ENCODE results near the gene HTR3E. TPM values are rescaled to one million over a fixed set of nuclear protein-coding genes. Genes with fewer than 3 reads are reported as not detected.
"Not testable (repeated sequence)": the region's sequence is repeated elsewhere in the genome, so short reads cannot be mapped to it uniquely, and the experiment has no call there.

Gene HTR3E
- total and polyA plus RNA-seq, 2 experiments from 2014 or later: not detected

GRCh38 chr3:184145111-184145524 lies 48.3 kb downstream of the HTR3E start:
- in situ Hi-C loops (cut with MboI): no loop called here
- Histone ChIP-seq H3K9ac (no peak overlapping the region), H3K4me1 (ENCODE audit: insufficient read depth) (no peaks in the 10 kb centered on the region), H3K27ac (no peak overlapping the region), H3K36me3 (ENCODE audit: low read depth) (peaks cover 24% of the 10 kb centered on the region; the same call in 1 of the 2 replicates), H2AFZ (no peak overlapping the region), H3K79me2 (ENCODE audit: insufficient read depth) (peaks cover 17% of the 10 kb centered on the region), H4K20me1 (ENCODE audit: insufficient read depth) (no peaks in the 10 kb centered on the region), H3K4me2 (ENCODE audit: unreplicated experiment) (no peak overlapping the region), H3K9me2 (ENCODE audit: insufficient read depth) (no peaks in the 10 kb centered on the region), H3K4me3 (no peak overlapping the region), H3K27me3 (replicated peaks; ENCODE audit: insufficient read depth) (no peaks in the 10 kb centered on the region), H3F3A (ENCODE audit: insufficient read depth) (no peaks in the 10 kb centered on the region), H3K9me3 (ENCODE audit: low read depth) (no peaks in the 10 kb centered on the region)
- no peak for TF ChIP-seq EZH2phosphoT487 (IDR thresholded peaks at IDR 0.05; ENCODE audit: insufficient read depth, low read depth)
- no peak for TF ChIP-seq EZH2 (IDR thresholded peaks at IDR 0.05; ENCODE audit: insufficient read depth, poor library complexity, severe bottlenecking)
- 52 to 62% methylated on average over 4 of the region's 4 CpGs for WGBS, 2 experiments (ENCODE audit: low coverage in 1 of 2, low lambda C conversion rate in 2 of 2, missing lambda C conversion rate in 2 of 2)
- peak; percentile 39 for DNase-seq

- in situ Hi-C loops (cut with MboI): no loop called here
- WGBS, 2 experiments (ENCODE audit: low coverage in 1 of 2, low lambda C conversion rate in 2 of 2, missing lambda C conversion rate in 2 of 2): 84% methylated on average over 8 of the region's 8 CpGs
- Histone ChIP-seq H3K27ac (no peak overlapping the region), H2AFZ (no peak overlapping the region), H3K4me3 (no peak overlapping the region), H3K4me1 (ENCODE audit: insufficient read depth) (no peaks in the 10 kb centered on the region), H3F3A (ENCODE audit: insufficient read depth) (no peaks in the 10 kb centered on the region), H3K79me2 (ENCODE audit: insufficient read depth) (peaks cover 11% of the 10 kb centered on the region), H3K9ac (no peak overlapping the region), H4K20me1 (ENCODE audit: insufficient read depth) (no peaks in the 10 kb centered on the region), H3K36me3 (ENCODE audit: low read depth) (peaks cover 20% of the 10 kb centered on the region; the same call in 1 of the 2 replicates), H3K4me2 (ENCODE audit: unreplicated experiment) (no peak overlapping the region), H3K9me2 (ENCODE audit: insufficient read depth) (no peaks in the 10 kb centered on the region), H3K9me3 (ENCODE audit: low read depth) (no peaks in the 10 kb centered on the region), H3K27me3 (replicated peaks; ENCODE audit: insufficient read depth) (no peaks in the 10 kb centered on the region)
- no peak for DNase-seq
- TF ChIP-seq EZH2phosphoT487 (IDR thresholded peaks at IDR 0.05; ENCODE audit: insufficient read depth, low read depth): no peak
- no peak for TF ChIP-seq EZH2 (IDR thresholded peaks at IDR 0.05; ENCODE audit: insufficient read depth, poor library complexity, severe bottlenecking)
Observed at GRCh38 chr3:184145751-184146270, 48.9 kb downstream of the HTR3E start.

GRCh38 chr3:184148076-184148475 lies 51.2 kb downstream of the HTR3E start:
- H3K9ac ChIP-seq: no peak overlapping the region
- TF ChIP-seq EZH2phosphoT487 (IDR thresholded peaks at IDR 0.05; ENCODE audit: insufficient read depth, low read depth): no peak
- no peak for TF ChIP-seq EZH2 (IDR thresholded peaks at IDR 0.05; ENCODE audit: insufficient read depth, poor library complexity, severe bottlenecking)
- 78 to 88% methylated on average over 3 of the region's 3 CpGs for WGBS, 2 experiments (ENCODE audit: low coverage in 1 of 2, low lambda C conversion rate in 2 of 2, missing lambda C conversion rate in 2 of 2)
- no peaks in the 10 kb centered on the region for H3K9me3 ChIP-seq (ENCODE audit: low read depth)
- H3F3A ChIP-seq (ENCODE audit: insufficient read depth): no peaks in the 10 kb centered on the region
- no peak overlapping the region for H2AFZ ChIP-seq
- in situ Hi-C loops (cut with MboI): no loop called here
- no peaks in the 10 kb centered on the region for H4K20me1 ChIP-seq (ENCODE audit: insufficient read depth)
- no peaks in the 10 kb centered on the region; the same call in 1 of the 2 replicates for H3K36me3 ChIP-seq (ENCODE audit: low read depth)
- no peaks in the 10 kb centered on the region for H3K9me2 ChIP-seq (ENCODE audit: insufficient read depth)
- no peak overlapping the region for H3K4me2 ChIP-seq (ENCODE audit: unreplicated experiment)
- H3K4me1 ChIP-seq (ENCODE audit: insufficient read depth): no peaks in the 10 kb centered on the region
- H3K27ac ChIP-seq: no peak overlapping the region
- H3K27me3 ChIP-seq (replicated peaks; ENCODE audit: insufficient read depth): no peaks in the 10 kb centered on the region
- no peak overlapping the region for H3K4me3 ChIP-seq
- DNase-seq: no peak
- H3K79me2 ChIP-seq (ENCODE audit: insufficient read depth): no peaks in the 10 kb centered on the region; the same call in 1 of the 2 replicates

- WGBS, 2 experiments (ENCODE audit: low coverage in 1 of 2, low lambda C conversion rate in 2 of 2, missing lambda C conversion rate in 2 of 2): 72 to 79% methylated on average over 6 of the region's 6 CpGs
- no peak overlapping the region for H3K4me2 ChIP-seq (ENCODE audit: unreplicated experiment)
- no peaks in the 10 kb centered on the region; the same call in 1 of the 2 replicates for H3K36me3 ChIP-seq (ENCODE audit: low read depth)
- no peak overlapping the region for H3K9ac ChIP-seq
- no peak overlapping the region for H3K27ac ChIP-seq
- H3F3A ChIP-seq (ENCODE audit: insufficient read depth): no peaks in the 10 kb centered on the region
- in situ Hi-C loops (cut with MboI): no loop called here
- no peak overlapping the region for H2AFZ ChIP-seq
- TF ChIP-seq EZH2phosphoT487 (IDR thresholded peaks at IDR 0.05; ENCODE audit: insufficient read depth, low read depth) (no peak), EZH2 (IDR thresholded peaks at IDR 0.05; ENCODE audit: insufficient read depth, poor library complexity, severe bottlenecking) (no peak)
- H3K9me2 ChIP-seq (ENCODE audit: insufficient read depth): no peaks in the 10 kb centered on the region
- H3K9me3 ChIP-seq (ENCODE audit: low read depth): no peaks in the 10 kb centered on the region
- H3K4me1 ChIP-seq (ENCODE audit: insufficient read depth): no peaks in the 10 kb centered on the region
- no peaks in the 10 kb centered on the region for H4K20me1 ChIP-seq (ENCODE audit: insufficient read depth)
- no peak overlapping the region for H3K4me3 ChIP-seq
- no peak for DNase-seq
- peaks cover 2% of the 10 kb centered on the region for H3K79me2 ChIP-seq (ENCODE audit: insufficient read depth)
- no peaks in the 10 kb centered on the region for H3K27me3 ChIP-seq (replicated peaks; ENCODE audit: insufficient read depth)
Observed at GRCh38 chr3:184149123-184149522, 52.3 kb downstream of the HTR3E start.

- DNase-seq: peak; percentile 41
- in situ Hi-C loops (cut with MboI): not testable (repeated sequence)
Observed at GRCh38 chr3:184149770-184150169, 52.9 kb downstream of the HTR3E start.

More at GRCh38 chr3:184149770-184150169, 52.9 kb downstream of the HTR3E start:
- not testable (repeated sequence) for H3K9me2 ChIP-seq (ENCODE audit: insufficient read depth); H3K9me3 ChIP-seq (ENCODE audit: low read depth); H3K9ac ChIP-seq; H3K27me3 ChIP-seq (replicated peaks; ENCODE audit: insufficient read depth); H3K4me3 ChIP-seq; H3K79me2 ChIP-seq (ENCODE audit: insufficient read depth); H3K27ac ChIP-seq; H4K20me1 ChIP-seq (ENCODE audit: insufficient read depth); H2AFZ ChIP-seq; H3K4me1 ChIP-seq (ENCODE audit: insufficient read depth); H3F3A ChIP-seq (ENCODE audit: insufficient read depth); H3K36me3 ChIP-seq (ENCODE audit: low read depth); H3K4me2 ChIP-seq (ENCODE audit: unreplicated experiment)
- WGBS, 2 experiments (ENCODE audit: low coverage in 1 of 2, low lambda C conversion rate in 2 of 2, missing lambda C conversion rate in 2 of 2): 83 to 84% methylated on average over 6 of the region's 6 CpGs
